CD4-positive, alpha-beta memory T cell (primary cell): ENCODE measurements around the gene IRF2BP1. TPM values are rescaled to one million over a fixed set of nuclear protein-coding genes. Genes with fewer than 3 reads are reported as not detected.
"Not testable (repeated sequence)": the region's sequence is repeated elsewhere in the genome, so short reads cannot be mapped to it uniquely, and the experiment has no call there.

Source experiments
- CTCF ChIA-PET: fragments of 350-600 bp; sonication (Branson Sonifier 250); formaldehyde crosslinking; loops from one replicate; lab custom pipeline; 2021; ENCODE audit warnings: inconsistent platforms; ENCODE audit not compliant: partially characterized antibody; lab: Charles Lee
- POLR2A ChIA-PET: fragments of 350-600 bp; sonication (Branson Sonifier 250); formaldehyde crosslinking; loops from one replicate; lab custom pipeline; 2021; ENCODE audit not compliant: partially characterized antibody; lab: Charles Lee
- DNase-seq, 5 donors: peaks; one replicate each; pipeline versions ENCODE4 v3.0.0 to v3.0.0-alpha.2; 2020 to 2022; ENCODE audit warnings: mixed read lengths in 1 of 5
- H3K27ac ChIP-seq: one replicate; pipeline ENCODE4 v1.7.0; 2013; ENCODE audit warnings: low read depth, low read length
- H3K27me3 ChIP-seq: 2 replicates; pipeline ENCODE4 v1.7.0; 2013; ENCODE audit warnings: mild to moderate bottlenecking, low read length, moderate library complexity; ENCODE audit not compliant: insufficient read depth
- H3K36me3 ChIP-seq: 2 replicates; pipeline ENCODE4 v1.7.0; 2013; ENCODE audit warnings: mild to moderate bottlenecking, low read length, moderate library complexity; ENCODE audit not compliant: insufficient read depth
- H3K4me1 ChIP-seq: 2 replicates; pipeline ENCODE4 v1.7.0; 2013; ENCODE audit warnings: mild to moderate bottlenecking, low read length, moderate library complexity; ENCODE audit not compliant: insufficient read depth
- H3K4me3 ChIP-seq, 2 donors: one replicate each; pipeline ENCODE4 v1.7.0; 2013; ENCODE audit warnings: low read length in 2 of 2, mild to moderate bottlenecking in 1 of 2
- H3K9me3 ChIP-seq, 2 donors: one replicate each; pipeline ENCODE4 v1.7.0; 2013; ENCODE audit warnings: low read length in 2 of 2, control low read depth in 1 of 2; ENCODE audit not compliant: control insufficient read depth in 1 of 2
- H3K27ac Mint-ChIP-seq, 7 donors: one replicate each; pipeline ENCODE4 v1.8.0; 2020 to 2021; ENCODE audit warnings: mixed read lengths in 7 of 7, mild to moderate bottlenecking in 6 of 7, inconsistent platforms in 3 of 7, moderate library complexity in 3 of 7
- H3K27me3 Mint-ChIP-seq, 2 donors: one replicate each; pipeline ENCODE4 v1.8.0; 2020 to 2021; ENCODE audit warnings: mixed read lengths in 2 of 2
- H3K36me3 Mint-ChIP-seq, 2 donors: one replicate each; pipeline ENCODE4 v1.8.0; 2020 to 2021; ENCODE audit warnings: mixed read lengths in 2 of 2, inconsistent platforms in 1 of 2, mild to moderate bottlenecking in 1 of 2
- H3K4me1 Mint-ChIP-seq, 4 donors: one replicate each; pipeline ENCODE4 v1.8.0; 2020 to 2021; ENCODE audit warnings: mixed read lengths in 4 of 4, mild to moderate bottlenecking in 1 of 4
- H3K4me3 Mint-ChIP-seq, 8 donors: one replicate each; pipeline ENCODE4 v1.8.0; 2020 to 2021; ENCODE audit warnings: mixed read lengths in 8 of 8, mild to moderate bottlenecking in 7 of 8, moderate library complexity in 6 of 8, inconsistent platforms in 3 of 8
- H3K9me3 Mint-ChIP-seq, 8 donors: one replicate each; pipeline ENCODE4 v1.8.0; 2020 to 2021; ENCODE audit warnings: mixed read lengths in 8 of 8, mild to moderate bottlenecking in 5 of 8, inconsistent platforms in 3 of 8, moderate library complexity in 1 of 8
- intact Hi-C: fragments of 100-400 bp; cut with micrococcal nuclease; formaldehyde crosslinking; loops from one replicate; pipeline ENCODE4 v1.15.1; 2023
- polyA plus RNA-seq, 2 donors: library from polyadenylated mRNA; unstranded; fragments of 300-500 nt; fragmentation: Illumina TruSeq; gene quantifications; one replicate each; pipeline ENCODE4 v1.2.3, GENCODE V29; 2021
- total RNA-seq, 2 experiments: library from RNA; stranded (reverse); gene quantifications; one replicate each; pipeline ENCODE4 v1.2.3, GENCODE V29; 2021

IRF2BP1 gene
- total and polyA plus RNA-seq, 4 experiments from 2014 or later = 2.4 to 35.8 (median 21.0) TPM

GRCh38 chr19:45874620-45874966, 11.3 kb downstream of the IRF2BP1 start:
- Histone ChIP-seq H3K27ac (no peak overlapping the region), H3K4me3 (no peak overlapping the region), H3K4me1 (peaks cover 17% of the 10 kb centered on the region), H3K36me3 (no peaks in the 10 kb centered on the region), H3K9me3 (no peaks in the 10 kb centered on the region), H3K27me3 (no peaks in the 10 kb centered on the region)
- intact Hi-C loops = no loop called here
- Mint-ChIP-seq H3K9me3 (no peaks in the 10 kb centered on the region), H3K4me1 (peaks cover 11 to 23% (median 15%) of the 10 kb centered on the region in 4 donors), H3K36me3 (no peaks in the 10 kb centered on the region), H3K27me3 (peaks cover 6% of the 10 kb centered on the region in 2 donors), H3K4me3 (no peak overlapping the region), H3K27ac (no peak overlapping the region)
- ChIA-PET CTCF (no interaction called here), POLR2A (interaction anchor here (1.0 kb wide), 1 partner anchor 10 kb away, joined by 3 read pairs; the partner anchor contains the start of gene FOXA3)
- DNase-seq = no peak

- CTCF ChIA-PET = no interaction called here
- Mint-ChIP-seq H3K27me3 (peaks cover 3 to 6% of the 10 kb centered on the region in 2 donors), H3K4me3 (no peak overlapping the region), H3K27ac (no peak overlapping the region), H3K36me3 (no peaks in the 10 kb centered on the region), H3K9me3 (no peaks in the 10 kb centered on the region), H3K4me1 (peaks cover 11 to 17% (median 14%) of the 10 kb centered on the region in 4 donors)
- no peak overlapping the region for H3K4me3 ChIP-seq
- peaks cover 17% of the 10 kb centered on the region for H3K4me1 ChIP-seq
- DNase-seq = no peak
- POLR2A ChIA-PET = interaction anchor here (1.0 kb wide), 1 partner anchor 9 kb away, joined by 3 read pairs; the partner anchor contains the start of gene FOXA3
- H3K27ac ChIP-seq = no peak overlapping the region
- no peaks in the 10 kb centered on the region for H3K27me3 ChIP-seq
- no peaks in the 10 kb centered on the region for H3K9me3 ChIP-seq
- no peaks in the 10 kb centered on the region for H3K36me3 ChIP-seq
- intact Hi-C loops = no loop called here
Measured at GRCh38 chr19:45873219-45873772, 12.6 kb downstream of the IRF2BP1 start.

- H3K27me3 ChIP-seq = no peaks in the 10 kb centered on the region
- no peak overlapping the region for H3K27ac ChIP-seq
- intact Hi-C loops = no loop called here
- H3K27ac Mint-ChIP-seq = no peak overlapping the region
- no peaks in the 10 kb centered on the region for H3K9me3 ChIP-seq
- no peaks in the 10 kb centered on the region for H3K36me3 Mint-ChIP-seq
- ChIA-PET POLR2A (no interaction called here), CTCF (interaction anchor here (0.6 kb wide), 1 partner anchor 1033 kb away, joined by 3 read pairs; no protein-coding TSS in a partner anchor)
- peaks cover 7 to 10% (median 8%) of the 10 kb centered on the region in 4 donors for H3K4me1 Mint-ChIP-seq
- no peak overlapping the region for H3K4me3 ChIP-seq
- no peak for DNase-seq
- no peak overlapping the region for H3K4me3 Mint-ChIP-seq
- no peaks in the 10 kb centered on the region for H3K36me3 ChIP-seq
- H3K9me3 Mint-ChIP-seq = no peaks in the 10 kb centered on the region
- H3K27me3 Mint-ChIP-seq = peaks cover 0 to 2% of the 10 kb centered on the region in 2 donors
- H3K4me1 ChIP-seq = peaks cover 14% of the 10 kb centered on the region
Measured at GRCh38 chr19:45872095-45872919, 13.6 kb downstream of the IRF2BP1 start.

GRCh38 chr19:45870798-45871197, 15.1 kb downstream of the IRF2BP1 start:
- no peaks in the 10 kb centered on the region for H3K9me3 Mint-ChIP-seq
- Histone ChIP-seq H3K9me3 (no peaks in the 10 kb centered on the region), H3K27ac (no peak overlapping the region), H3K36me3 (no peaks in the 10 kb centered on the region), H3K27me3 (no peaks in the 10 kb centered on the region), H3K4me1 (no peaks in the 10 kb centered on the region), H3K4me3 (no peak overlapping the region)
- DNase-seq = no peak
- no peaks in the 10 kb centered on the region for H3K27me3 Mint-ChIP-seq
- ChIA-PET CTCF (no interaction called here), POLR2A (no interaction called here)
- H3K36me3 Mint-ChIP-seq = no peaks in the 10 kb centered on the region
- no peak overlapping the region for H3K27ac Mint-ChIP-seq
- intact Hi-C loops = no loop called here
- no peaks in the 10 kb centered on the region for H3K4me1 Mint-ChIP-seq
- H3K4me3 Mint-ChIP-seq = no peak overlapping the region

- DNase-seq, H3K27ac ChIP-seq, H3K36me3 ChIP-seq, H3K4me3 ChIP-seq, intact Hi-C loops, H3K4me3 Mint-ChIP-seq, H3K36me3 Mint-ChIP-seq, H3K27me3 Mint-ChIP-seq, H3K27me3 ChIP-seq, H3K9me3 Mint-ChIP-seq, H3K27ac Mint-ChIP-seq, H3K9me3 ChIP-seq, CTCF ChIA-PET: not testable (repeated sequence)
- POLR2A ChIA-PET = interaction anchor here (1.1 kb wide), 1 partner anchor 18 kb away, joined by 4 read pairs; the partner anchor contains the start of gene IRF2BP1
- H3K4me1 ChIP-seq = peaks cover 11% of the 10 kb centered on the region
- H3K4me1 Mint-ChIP-seq = peaks cover 9 to 20% (median 12%) of the 10 kb centered on the region in 4 donors
Measured at GRCh38 chr19:45867241-45867640, 18.7 kb downstream of the IRF2BP1 start.

GRCh38 chr19:45866400-45867176, 19.4 kb downstream of the IRF2BP1 start:
- ChIA-PET POLR2A (interaction anchor here (0.6 to 1.1 kb wide), 2 partner anchors 12 to 19 kb away, joined by 4 read pairs; partner anchors contain the start of gene IRF2BP1), CTCF (interaction anchor here (0.8 to 4.3 kb wide), 3 partner anchors 14 to 49 kb away, joined by 3 to 38 read pairs (median 4); no protein-coding TSS in a partner anchor)
- Mint-ChIP-seq H3K27ac (no peak overlapping the region), H3K27me3 (peaks cover 1 to 6% of the 10 kb centered on the region in 2 donors), H3K4me1 (peaks cover 12 to 27% (median 17%) of the 10 kb centered on the region in 4 donors), H3K9me3 (peaks cover 0 to 6% (median 0%) of the 10 kb centered on the region in 8 donors), H3K36me3 (peaks cover 0 to 9% of the 10 kb centered on the region in 2 donors), H3K4me3 (no peak overlapping the region)
- no peaks in the 10 kb centered on the region for H3K36me3 ChIP-seq
- H3K4me1 ChIP-seq = peaks cover 17% of the 10 kb centered on the region
- H3K4me3 ChIP-seq = no peak overlapping the region
- no peak for DNase-seq
- no peak overlapping the region for H3K27ac ChIP-seq
- no peaks in the 10 kb centered on the region for H3K27me3 ChIP-seq
- intact Hi-C loops = no loop called here
- H3K9me3 ChIP-seq = no peaks in the 10 kb centered on the region
